GM13976 (cell line): Measurements from ENCODE around the gene GRIFIN.

ENCODE experiments used
- DNase-seq: peaks from one replicate; pipeline ENCODE4 v3.0.0; 2012; ENCODE audit warnings: low spot score
- in situ Hi-C: fragments of 300-500 bp; cut with MboI; formaldehyde crosslinking; loops from one replicate; pipeline ENCODE4 v1.12.0; 2022; ENCODE audit warnings: low sequenced_read_pairs, mixed read lengths, inconsistent platforms; ENCODE audit not compliant: unreplicated experiment
- TF ChIP-seq, protein P1 (sequence below): IDR thresholded peaks from 2 replicates; pipeline ENCODE4 v1.5.1; 2012; ENCODE audit warnings: borderline replicate concordance, mild to moderate bottlenecking; ENCODE audit not compliant: insufficient read depth; ENCODE audit errors: extremely low read depth, missing control alignments, control extremely low read depth

The GRIFIN gene

DNA sequence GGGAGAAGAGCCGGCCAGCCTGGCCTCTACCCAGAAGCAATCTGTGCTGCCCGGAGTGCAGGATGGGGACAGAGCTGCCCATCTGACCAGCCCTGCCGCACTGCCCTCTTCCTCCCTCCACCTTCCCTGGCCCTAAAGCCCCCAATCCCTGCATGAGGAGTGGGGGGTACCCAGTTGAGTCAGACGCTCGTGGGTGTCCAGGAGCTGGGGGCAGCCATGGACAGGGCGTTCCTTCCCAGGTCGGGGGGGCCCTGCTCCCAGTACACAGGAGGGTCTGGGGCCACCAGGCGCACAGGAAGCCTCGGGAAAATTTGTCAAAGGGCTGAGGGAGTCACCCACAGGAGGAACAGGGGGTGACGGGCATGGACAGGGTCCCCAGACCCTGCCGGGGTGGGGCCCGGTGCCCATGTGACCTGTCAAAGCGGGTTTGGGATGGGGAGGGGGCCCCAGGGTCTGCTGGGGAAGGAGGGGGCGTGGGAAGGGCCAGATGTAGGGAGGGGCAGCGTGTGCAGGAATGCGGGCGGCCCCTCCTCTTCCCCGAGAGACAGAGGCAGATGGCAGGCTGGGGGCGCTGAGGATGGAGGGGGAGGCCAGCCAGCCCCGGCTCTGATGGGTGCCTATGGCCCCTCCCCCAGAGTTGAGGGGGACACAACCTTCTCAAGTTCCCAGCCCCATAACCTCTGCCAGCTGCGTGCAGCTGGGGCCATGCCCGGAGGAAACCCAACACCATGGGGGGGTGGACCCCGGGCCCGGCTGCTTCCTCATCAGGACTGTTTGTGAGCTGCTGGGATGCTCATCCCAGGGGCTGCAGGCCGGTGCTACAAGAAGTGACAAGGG is 21.5 kb upstream of the GRIFIN start:
- TF ChIP-seq, protein P1, sequence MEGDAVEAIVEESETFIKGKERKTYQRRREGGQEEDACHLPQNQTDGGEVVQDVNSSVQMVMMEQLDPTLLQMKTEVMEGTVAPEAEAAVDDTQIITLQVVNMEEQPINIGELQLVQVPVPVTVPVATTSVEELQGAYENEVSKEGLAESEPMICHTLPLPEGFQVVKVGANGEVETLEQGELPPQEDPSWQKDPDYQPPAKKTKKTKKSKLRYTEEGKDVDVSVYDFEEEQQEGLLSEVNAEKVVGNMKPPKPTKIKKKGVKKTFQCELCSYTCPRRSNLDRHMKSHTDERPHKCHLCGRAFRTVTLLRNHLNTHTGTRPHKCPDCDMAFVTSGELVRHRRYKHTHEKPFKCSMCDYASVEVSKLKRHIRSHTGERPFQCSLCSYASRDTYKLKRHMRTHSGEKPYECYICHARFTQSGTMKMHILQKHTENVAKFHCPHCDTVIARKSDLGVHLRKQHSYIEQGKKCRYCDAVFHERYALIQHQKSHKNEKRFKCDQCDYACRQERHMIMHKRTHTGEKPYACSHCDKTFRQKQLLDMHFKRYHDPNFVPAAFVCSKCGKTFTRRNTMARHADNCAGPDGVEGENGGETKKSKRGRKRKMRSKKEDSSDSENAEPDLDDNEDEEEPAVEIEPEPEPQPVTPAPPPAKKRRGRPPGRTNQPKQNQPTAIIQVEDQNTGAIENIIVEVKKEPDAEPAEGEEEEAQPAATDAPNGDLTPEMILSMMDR = no peak
- no peak for DNase-seq
- in situ Hi-C loops = no loop called here

DNA sequence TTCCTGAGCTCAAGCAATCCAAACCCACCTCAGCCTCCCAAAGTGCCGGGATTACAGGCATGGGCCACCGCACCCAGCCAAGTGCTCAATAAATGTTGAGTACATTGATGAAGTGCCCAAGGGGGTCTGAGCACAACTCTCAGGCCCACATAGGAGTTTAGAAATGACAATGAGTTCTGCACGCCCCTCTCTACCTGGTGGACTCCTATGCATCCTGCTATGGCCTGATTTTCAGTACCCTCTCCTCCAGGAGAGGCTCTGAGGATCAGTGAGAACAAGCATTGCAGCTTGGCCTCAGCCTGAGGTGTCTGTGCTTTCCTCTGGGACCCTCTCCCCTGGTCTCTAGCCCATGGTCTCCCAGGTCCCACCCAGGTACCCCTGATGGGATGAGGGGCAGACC is 20.9 kb upstream of the GRIFIN start:
- no peak for DNase-seq

DNA sequence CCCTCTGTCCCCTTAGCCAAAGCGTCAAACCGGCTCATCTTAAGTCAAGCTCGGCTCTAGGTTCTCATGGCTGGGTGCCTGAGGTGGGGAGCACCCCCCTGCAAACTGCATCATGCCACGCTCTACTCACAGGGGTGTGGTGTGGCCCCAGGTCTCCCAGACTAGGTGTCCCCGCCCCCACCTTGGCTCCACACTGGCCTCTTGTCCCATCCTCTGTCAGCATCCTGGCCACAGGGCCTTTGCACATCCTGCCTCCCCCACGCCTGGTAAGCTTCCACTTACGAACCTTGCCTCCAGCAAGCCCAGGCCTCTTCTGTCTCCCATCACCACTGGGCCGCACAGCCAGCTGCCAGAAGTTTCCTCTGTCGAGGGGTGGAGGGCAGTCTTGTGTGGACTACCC is 20.2 kb upstream of the GRIFIN start:
- no peak for DNase-seq
- in situ Hi-C loops = no loop called here
- TF ChIP-seq, protein P1 = no peak

More for the DNA sequence above, 20.9 kb upstream of the GRIFIN start:
- in situ Hi-C loops = no loop called here
- TF ChIP-seq, protein P1 = no peak

DNA sequence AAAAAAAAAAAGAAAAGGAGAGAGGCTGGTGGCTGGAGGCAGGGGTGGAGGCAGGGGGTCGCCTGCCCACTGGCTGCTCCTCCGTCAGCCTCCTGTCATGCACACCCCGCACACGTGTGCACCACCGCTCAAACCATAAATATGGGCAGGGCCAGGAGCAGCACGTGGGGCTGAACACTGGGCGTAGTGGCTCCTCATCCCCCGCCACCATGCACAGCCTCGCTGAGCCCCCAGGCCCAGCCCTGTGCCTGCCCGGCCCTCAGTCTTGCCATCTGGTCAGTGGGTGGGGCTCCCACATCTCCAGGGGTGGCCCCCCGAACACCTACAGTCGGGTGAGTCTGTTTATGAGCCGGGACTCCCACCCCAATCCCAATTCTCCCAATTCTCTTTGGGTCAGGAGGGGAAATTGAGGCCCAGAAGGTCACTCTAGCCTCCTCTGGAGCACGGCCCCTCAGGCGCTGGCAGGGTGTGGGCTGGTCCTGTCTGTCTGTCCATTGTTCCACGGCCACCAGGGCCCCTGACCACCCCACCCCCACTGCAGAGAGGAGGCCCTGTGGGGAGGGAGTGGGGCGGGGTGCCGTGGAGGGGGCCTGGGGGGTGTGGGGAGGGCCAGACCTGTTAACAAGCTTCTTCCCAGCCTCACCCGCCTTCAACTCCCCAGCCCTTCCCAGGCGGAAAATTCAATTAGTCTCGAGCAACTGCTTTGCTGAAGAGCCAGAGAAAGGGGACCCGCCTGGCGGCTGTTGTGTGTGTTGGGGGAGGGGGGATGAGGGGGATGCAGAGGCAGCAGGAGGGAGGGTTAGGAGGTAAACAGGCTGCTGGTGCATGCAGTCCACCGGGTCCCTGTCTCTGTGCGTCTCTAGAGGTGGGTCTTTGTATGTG is 19.5 kb upstream of the GRIFIN start:
- in situ Hi-C loops = no loop called here
- DNase-seq = no peak
- TF ChIP-seq, protein P1 = no peak

DNA sequence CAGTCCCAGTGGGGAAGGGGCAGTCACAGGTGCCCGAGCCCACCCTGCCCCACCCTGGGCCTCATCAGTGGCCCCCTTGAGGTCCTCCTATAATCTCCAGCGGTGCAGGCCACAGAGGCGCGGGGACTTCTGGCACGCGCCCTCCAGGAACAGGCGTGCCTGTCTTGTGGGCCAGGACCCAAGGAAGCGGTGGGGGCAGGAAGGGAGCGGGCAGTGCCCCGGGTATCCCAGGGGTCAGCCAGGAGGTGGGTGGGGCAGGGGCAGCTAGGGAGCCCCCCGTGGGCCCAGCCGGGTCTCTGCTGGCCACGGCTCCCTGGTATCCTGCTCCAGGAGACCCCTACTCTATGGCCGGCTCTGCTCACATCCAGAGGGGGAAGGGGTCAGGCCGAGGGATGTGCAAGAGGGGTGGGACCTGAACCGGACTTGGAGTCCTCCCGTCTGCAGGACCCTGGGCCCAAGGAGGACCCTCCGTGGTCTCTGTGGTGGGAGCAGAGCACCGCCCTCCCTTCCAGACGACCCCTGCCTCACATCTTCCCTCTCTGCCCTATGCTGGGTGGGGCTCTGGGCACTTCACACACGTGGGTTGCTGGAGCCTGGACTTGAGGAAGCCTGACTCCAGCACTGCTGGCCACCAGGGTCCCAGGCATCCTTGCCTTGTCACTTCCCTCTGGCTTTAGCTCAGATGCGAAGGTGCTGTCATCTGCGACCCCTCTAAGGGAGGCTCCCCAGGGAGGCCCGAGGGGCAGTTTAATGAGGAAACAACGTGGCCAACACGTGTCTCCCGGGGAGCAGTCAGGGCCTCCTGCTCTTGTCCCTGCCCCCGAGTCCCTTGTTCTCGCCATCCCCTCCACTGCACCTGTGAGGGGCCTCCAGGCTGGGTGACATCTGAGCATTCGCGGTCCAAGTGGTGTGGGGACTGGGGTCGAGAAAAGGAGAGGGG is 18.3 kb upstream of the GRIFIN start:
- in situ Hi-C loops = no loop called here
- TF ChIP-seq, protein P1 = no peak
- no peak for DNase-seq
